GM13977 (cell line): ENCODE data around the gene MAPKAP1.

ENCODE experiments used
- DNase-seq: peaks from one replicate; pipeline ENCODE4 v3.0.0; 2012; ENCODE audit warnings: low spot score
- CTCF ChIP-seq: IDR thresholded peaks from 2 replicates; pipeline ENCODE4 v1.5.1; 2012; ENCODE audit warnings: mild to moderate bottlenecking, control low read depth; ENCODE audit not compliant: insufficient read depth; ENCODE audit errors: extremely low read depth, missing control alignments
- in situ Hi-C: fragments of 300-500 bp; cut with MboI; formaldehyde crosslinking; loops from one replicate; pipeline ENCODE4 v1.12.0; 2022; ENCODE audit warnings: low sequenced_read_pairs, low pct_unique_long_range_greater_than_20kb, mixed read lengths, inconsistent platforms; ENCODE audit not compliant: unreplicated experiment

MAPKAP1 gene

GRCh38 chr9:125504616-125505015 lies 202.4 kb downstream of the MAPKAP1 start:
- no peak for TF ChIP-seq CTCF
- in situ Hi-C loops: no loop called here
- no peak for DNase-seq

- in situ Hi-C loops: no loop called here
- no peak for TF ChIP-seq CTCF
- DNase-seq: no peak
Observed at GRCh38 chr9:125497906-125498305, 209.1 kb downstream of the MAPKAP1 start.

- in situ Hi-C loops: no loop called here
- DNase-seq: no peak
- TF ChIP-seq CTCF: no peak
Observed at GRCh38 chr9:125497478-125497877, 209.5 kb downstream of the MAPKAP1 start.

- in situ Hi-C loops: no loop called here
Observed at GRCh38 chr9:125496313-125496834, 210.6 kb downstream of the MAPKAP1 start.

GRCh38 chr9:125495172-125496119 lies 211.6 kb downstream of the MAPKAP1 start:
- peak; percentile 26 for DNase-seq
- in situ Hi-C loops: no loop called here
- TF ChIP-seq CTCF: no peak

More at GRCh38 chr9:125496313-125496834, 210.6 kb downstream of the MAPKAP1 start:
- no peak for DNase-seq
- TF ChIP-seq CTCF: no peak

GRCh38 chr9:125494653-125494915 lies 212.4 kb downstream of the MAPKAP1 start:
- DNase-seq: no peak
- in situ Hi-C loops: no loop called here
- no peak for TF ChIP-seq CTCF
